IMR-90 (cell line): Measurements from ENCODE around the gene USP6NL. TPM values are rescaled to one million over a fixed set of nuclear protein-coding genes. Genes with fewer than 3 reads are reported as not detected.

ENCODE experiments used
- ATAC-seq: fragments of 200-7000 bp; cut with Tn5 transposase; 2 replicates; pipeline ENCODE4 v1.9.1; 2020; ENCODE audit warnings: low read depth, mild to moderate bottlenecking, moderate library complexity
- BruUV-seq: library from RNA; stranded (reverse); fragments of 400-500 nt; replicated peaks from 2 replicates; lab custom pipeline; 2021; lab: Mats Ljungman, UMichigan
- CTCF ChIA-PET: fragments of 300-600 bp; formaldehyde crosslinking; extraction: SDS; loops from one replicate; lab custom pipeline; 2021; ENCODE audit warnings: antibody characterized with exemption; lab: Yijun Ruan, JAX
- POLR2A ChIA-PET: fragments of 300-600 bp; sonication (Branson Sonifier 250); formaldehyde crosslinking; loops from one replicate; lab custom pipeline; 2022; ENCODE audit warnings: antibody characterized with exemption; ENCODE audit not compliant: unreplicated experiment; lab: Charles Lee
- DNase-seq: peaks from one replicate; pipeline ENCODE4 v3.0.0; 2013
- H2AFZ ChIP-seq: replicated peaks from 2 replicates; pipeline ENCODE3; 2013; ENCODE audit warnings: low read length, mild to moderate bottlenecking; ENCODE audit not compliant: poor library complexity
- H2AK5ac ChIP-seq: 2 replicates; pipeline ENCODE4 v1.6.1; 2013; ENCODE audit warnings: low read depth, low read length, inconsistent platforms
- H2AK9ac ChIP-seq: replicated peaks from 2 replicates; pipeline ENCODE3; 2013; ENCODE audit warnings: mild to moderate bottlenecking, low read depth, low read length, moderate library complexity; ENCODE audit not compliant: poor library complexity
- H2BK120ac ChIP-seq: 2 replicates; pipeline ENCODE4 v1.6.1; 2013; ENCODE audit warnings: low read depth, low read length, inconsistent platforms
- H2BK15ac ChIP-seq: 3 replicates; pipeline ENCODE4 v1.6.1; 2013; ENCODE audit warnings: low read depth, low read length, inconsistent platforms
- H2BK20ac ChIP-seq: 2 replicates; pipeline ENCODE4 v1.6.1; 2013; ENCODE audit warnings: low read depth, mild to moderate bottlenecking, inconsistent platforms, low read length, moderate library complexity
- H2BK5ac ChIP-seq: 2 replicates; pipeline ENCODE4 v1.6.1; 2013; ENCODE audit warnings: mild to moderate bottlenecking, low read depth, low read length, inconsistent platforms; ENCODE audit not compliant: poor library complexity, severe bottlenecking
- H3K14ac ChIP-seq: replicated peaks from 2 replicates; pipeline ENCODE4 v1.6.1; 2013; ENCODE audit warnings: low read depth, low read length, inconsistent platforms
- H3K18ac ChIP-seq: 2 replicates; pipeline ENCODE4 v1.6.1; 2013; ENCODE audit warnings: low read depth, low read length, control low read depth
- H3K23ac ChIP-seq: 2 replicates; pipeline ENCODE4 v1.6.1; 2013; ENCODE audit warnings: low read depth, low read length, inconsistent platforms
- H3K27ac ChIP-seq: 2 replicates; pipeline ENCODE4 v1.5.1; 2013; ENCODE audit warnings: mild to moderate bottlenecking, control low read depth, low read length; ENCODE audit not compliant: insufficient read depth
- H3K27me3 ChIP-seq: 2 replicates; pipeline ENCODE4 v1.6.1; 2013; ENCODE audit warnings: low read length; ENCODE audit not compliant: control insufficient read depth, insufficient read depth
- H3K36me3 ChIP-seq: 2 replicates; pipeline ENCODE4 v1.6.1; 2013; ENCODE audit warnings: low read length, mixed read lengths; ENCODE audit not compliant: control insufficient read depth, insufficient read depth
- H3K4ac ChIP-seq: 2 replicates; pipeline ENCODE4 v1.6.1; 2013; ENCODE audit warnings: low read depth, low read length, inconsistent platforms
- H3K4me1 ChIP-seq: 2 replicates; pipeline ENCODE4 v1.6.1; 2013; ENCODE audit warnings: low read length, mixed read lengths; ENCODE audit not compliant: control insufficient read depth, insufficient read depth
- H3K4me2 ChIP-seq: 2 replicates; pipeline ENCODE4 v1.6.1; 2013; ENCODE audit warnings: low read depth, mild to moderate bottlenecking, control low read depth, low read length, moderate library complexity
- H3K4me3 ChIP-seq: 2 replicates; pipeline ENCODE4 v1.5.1; 2013; ENCODE audit warnings: low read depth, mild to moderate bottlenecking, control low read depth, low read length, moderate library complexity; ENCODE audit not compliant: insufficient read depth
- H3K56ac ChIP-seq: 2 replicates; pipeline ENCODE4 v1.6.1; 2013; ENCODE audit warnings: low read length, inconsistent platforms; ENCODE audit not compliant: insufficient read depth; ENCODE audit errors: extremely low read depth
- H3K79me1 ChIP-seq, 2 experiments: 2 replicates each; pipeline ENCODE4 v1.6.1; 2013; ENCODE audit warnings: low read length in 2 of 2, inconsistent platforms in 1 of 2, low read depth in 1 of 2
- H3K9ac ChIP-seq: 2 replicates; pipeline ENCODE4 v1.6.1; 2013; ENCODE audit warnings: low read depth, low read length, control low read depth
- H3K9me1 ChIP-seq: 2 replicates; pipeline ENCODE4 v1.6.1; 2013; ENCODE audit warnings: low read length, inconsistent platforms; ENCODE audit not compliant: insufficient read depth
- H3K9me3 ChIP-seq: 2 replicates; pipeline ENCODE4 v1.6.1; 2013; ENCODE audit warnings: low read length; ENCODE audit not compliant: control insufficient read depth, insufficient read depth
- H4K20me1 ChIP-seq: 2 replicates; pipeline ENCODE4 v1.6.1; 2013; ENCODE audit warnings: low read length, inconsistent platforms; ENCODE audit not compliant: insufficient read depth
- H4K5ac ChIP-seq: 2 replicates; pipeline ENCODE4 v1.6.1; 2013; ENCODE audit warnings: mild to moderate bottlenecking, low read depth, low read length, control low read depth
- H4K8ac ChIP-seq, 2 experiments: 2 replicates each; pipeline ENCODE4 v1.6.1; 2013; ENCODE audit warnings: low read depth in 2 of 2, low read length in 2 of 2, control low read depth in 1 of 2, inconsistent platforms in 1 of 2
- H4K91ac ChIP-seq: 2 replicates; pipeline ENCODE4 v1.6.1; 2013; ENCODE audit warnings: low read depth, low read length, inconsistent platforms; ENCODE audit not compliant: insufficient read depth
- CHD1 ChIP-seq: IDR thresholded peaks from 2 replicates; pipeline ENCODE4 v1.6.1; 2012; ENCODE audit warnings: low read depth, low read length, improper control_type of control experiment
- FOS ChIP-seq: fragments of 150-350 bp; IDR thresholded peaks from 2 replicates; pipeline ENCODE4 v1.6.1; 2016; ENCODE audit warnings: low read depth, low read length
- MXI1 ChIP-seq: IDR thresholded peaks from 2 replicates; pipeline ENCODE4 v1.6.1; 2012; ENCODE audit warnings: low read depth, mild to moderate bottlenecking, low read length, moderate library complexity, borderline replicate concordance
- NFE2L2 ChIP-seq: fragments of 150-350 bp; IDR thresholded peaks from 2 replicates; pipeline ENCODE4 v1.6.1; 2016; ENCODE audit warnings: low read depth, mild to moderate bottlenecking, low read length
- USF2 ChIP-seq: fragments of 150-350 bp; IDR thresholded peaks from 2 replicates; pipeline ENCODE4 v1.6.1; 2017; ENCODE audit warnings: mild to moderate bottlenecking, antibody characterized with exemption, low read length, low read depth
- WGBS, 2 experiments: methylation state at CpG; one replicate each; pipeline versions ENCODE4 v1.1.5 to v1.1.7; 2013; ENCODE audit warnings: missing lambda C conversion rate in 2 of 2; ENCODE audit not compliant: insufficient read length in 1 of 2; ENCODE audit errors: extremely low coverage in 2 of 2; 5-methylcytosine and 5-hydroxymethylcytosine counted together
- dilution Hi-C: fragments of 300-500 bp; cut with HindIII; formaldehyde crosslinking; loops from one replicate; pipeline ENCODE4 v1.14.3; 2018; ENCODE audit warnings: low sequenced_read_pairs; ENCODE audit not compliant: unreplicated experiment
- in situ Hi-C: fragments of 300-500 bp; cut with MboI; formaldehyde crosslinking; loops from 3 replicates; pipeline ENCODE4 v1.14.3; 2019; ENCODE audit warnings: low sequenced_read_pairs, inconsistent platforms, mixed read lengths
- intact Hi-C: fragments of 100-400 bp; cut with micrococcal nuclease; formaldehyde crosslinking; loops from 2 replicates; pipeline ENCODE4 v1.10.0; 2022
- polyA plus RNA-seq, 3 experiments: library from polyadenylated mRNA; depleted of rRNA; stranded (reverse); fragments of >200 nt; gene quantifications; 2 replicates each; pipeline ENCODE4 v1.2.3, GENCODE V29; 2012; ENCODE audit warnings: low replicate concordance in 1 of 3
- total RNA-seq: library from RNA; depleted of rRNA; stranded (reverse); fragments of >200 nt; gene quantifications from 2 replicates; pipeline ENCODE4 v1.2.3, GENCODE V29; 2012
- TF ChIP-seq, protein P1 (sequence below): conservative IDR thresholded peaks from 2 replicates; pipeline ENCODE4 v1.5.1; 2012; ENCODE audit warnings: mild to moderate bottlenecking, low read depth, low read length, improper control_type of control experiment
- TF ChIP-seq, protein P2 (sequence below): fragments of 150-350 bp; IDR thresholded peaks from 2 replicates; pipeline ENCODE4 v1.6.1; 2016; ENCODE audit warnings: low read depth, mild to moderate bottlenecking, low read length, moderate library complexity, borderline replicate concordance

USP6NL gene
- total and polyA plus RNA-seq, 2 of the 4 experiments (the other 2 are of a cell fraction) = 7.8 to 9.1 TPM

DNA sequence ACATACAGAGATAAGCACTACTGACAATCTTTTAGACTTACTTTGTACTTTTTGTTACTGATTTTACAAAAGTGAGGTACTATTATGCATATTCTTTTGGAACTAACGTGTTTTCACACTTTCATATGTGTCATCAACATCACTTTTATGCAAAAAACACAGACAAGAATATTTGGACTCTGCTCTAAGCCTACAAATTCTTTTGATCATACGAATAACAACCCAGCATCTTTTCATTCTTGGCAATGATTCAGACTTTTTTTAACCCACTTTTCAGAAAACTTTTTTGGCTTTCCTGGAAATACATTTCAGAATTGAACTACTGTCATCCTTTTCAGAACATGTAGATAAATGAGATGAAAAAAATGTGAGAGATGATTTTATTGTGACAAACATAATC lies 30.2 kb downstream of the USP6NL start:
- Histone ChIP-seq H2BK15ac (no peak overlapping the region), H3K9me3 (peaks cover 2% of the 10 kb centered on the region; the same call in 1 of the 2 replicates), H2BK20ac (no peak overlapping the region), H3K27ac (no peak overlapping the region), H3K18ac (no peak overlapping the region), H3K4me1 (no peaks in the 10 kb centered on the region), H3K9ac (no peak overlapping the region), H3K56ac (no peak overlapping the region), H3K4me2 (no peak overlapping the region), H3K36me3 (no peaks in the 10 kb centered on the region), H2BK120ac (no peak overlapping the region), H3K27me3 (no peaks in the 10 kb centered on the region), H2AK5ac (no peak overlapping the region), H4K20me1 (no peaks in the 10 kb centered on the region), H2AK9ac (no peak overlapping the region), H3K9me1 (no peaks in the 10 kb centered on the region), H4K91ac (no peak overlapping the region), H2BK5ac (no peak overlapping the region), H3K23ac (no peak overlapping the region), H4K5ac (no peak overlapping the region), H3K79me1 (peaks cover 24 to 28% of the 10 kb centered on the region in 2 experiments), H3K4ac (no peak overlapping the region), H4K8ac (no peak overlapping the region), H3K14ac (no peak overlapping the region), H2AFZ (no peak overlapping the region), H3K4me3 (no peak overlapping the region)
- DNase-seq = peak; percentile 19
- 40% methylated on average over 1 of the region's 2 CpGs; no CpG with 5 or more reads in 1 of the 2 experiments for WGBS, 2 experiments
- in situ Hi-C loops = no loop called here
- intact Hi-C loops = no loop called here
- dilution Hi-C loops = no loop called here
- ATAC-seq = no peak
- CTCF ChIA-PET = no interaction called here
- no peak for TF ChIP-seq NFE2L2
- no peak for TF ChIP-seq USF2
- TF ChIP-seq FOS = no peak
- TF ChIP-seq, protein P1, sequence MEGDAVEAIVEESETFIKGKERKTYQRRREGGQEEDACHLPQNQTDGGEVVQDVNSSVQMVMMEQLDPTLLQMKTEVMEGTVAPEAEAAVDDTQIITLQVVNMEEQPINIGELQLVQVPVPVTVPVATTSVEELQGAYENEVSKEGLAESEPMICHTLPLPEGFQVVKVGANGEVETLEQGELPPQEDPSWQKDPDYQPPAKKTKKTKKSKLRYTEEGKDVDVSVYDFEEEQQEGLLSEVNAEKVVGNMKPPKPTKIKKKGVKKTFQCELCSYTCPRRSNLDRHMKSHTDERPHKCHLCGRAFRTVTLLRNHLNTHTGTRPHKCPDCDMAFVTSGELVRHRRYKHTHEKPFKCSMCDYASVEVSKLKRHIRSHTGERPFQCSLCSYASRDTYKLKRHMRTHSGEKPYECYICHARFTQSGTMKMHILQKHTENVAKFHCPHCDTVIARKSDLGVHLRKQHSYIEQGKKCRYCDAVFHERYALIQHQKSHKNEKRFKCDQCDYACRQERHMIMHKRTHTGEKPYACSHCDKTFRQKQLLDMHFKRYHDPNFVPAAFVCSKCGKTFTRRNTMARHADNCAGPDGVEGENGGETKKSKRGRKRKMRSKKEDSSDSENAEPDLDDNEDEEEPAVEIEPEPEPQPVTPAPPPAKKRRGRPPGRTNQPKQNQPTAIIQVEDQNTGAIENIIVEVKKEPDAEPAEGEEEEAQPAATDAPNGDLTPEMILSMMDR = no peak
- TF ChIP-seq, protein P2, sequence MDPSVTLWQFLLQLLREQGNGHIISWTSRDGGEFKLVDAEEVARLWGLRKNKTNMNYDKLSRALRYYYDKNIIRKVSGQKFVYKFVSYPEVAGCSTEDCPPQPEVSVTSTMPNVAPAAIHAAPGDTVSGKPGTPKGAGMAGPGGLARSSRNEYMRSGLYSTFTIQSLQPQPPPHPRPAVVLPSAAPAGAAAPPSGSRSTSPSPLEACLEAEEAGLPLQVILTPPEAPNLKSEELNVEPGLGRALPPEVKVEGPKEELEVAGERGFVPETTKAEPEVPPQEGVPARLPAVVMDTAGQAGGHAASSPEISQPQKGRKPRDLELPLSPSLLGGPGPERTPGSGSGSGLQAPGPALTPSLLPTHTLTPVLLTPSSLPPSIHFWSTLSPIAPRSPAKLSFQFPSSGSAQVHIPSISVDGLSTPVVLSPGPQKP = no peak
- TF ChIP-seq CHD1 = no peak
- TF ChIP-seq MXI1 = no peak
- BruUV-seq = no TSS peak
- POLR2A ChIA-PET = no interaction called here
